Urothelium cell line (cell line): ENCODE data around the gene PCSK4.
"Not testable (repeated sequence)": the region's sequence is repeated elsewhere in the genome, so short reads cannot be mapped to it uniquely, and the experiment has no call there.

Source experiments
- DNase-seq: peaks from one replicate; pipeline ENCODE4 v3.0.0; 2011; ENCODE audit warnings: low spot score, mixed read lengths
- FAIRE-seq: peaks from 2 replicates; lab custom pipeline; 2011; peaks lifted over from hg19 to GRCh38; lab: Jason Lieb, UNC

PCSK4 gene

DNA sequence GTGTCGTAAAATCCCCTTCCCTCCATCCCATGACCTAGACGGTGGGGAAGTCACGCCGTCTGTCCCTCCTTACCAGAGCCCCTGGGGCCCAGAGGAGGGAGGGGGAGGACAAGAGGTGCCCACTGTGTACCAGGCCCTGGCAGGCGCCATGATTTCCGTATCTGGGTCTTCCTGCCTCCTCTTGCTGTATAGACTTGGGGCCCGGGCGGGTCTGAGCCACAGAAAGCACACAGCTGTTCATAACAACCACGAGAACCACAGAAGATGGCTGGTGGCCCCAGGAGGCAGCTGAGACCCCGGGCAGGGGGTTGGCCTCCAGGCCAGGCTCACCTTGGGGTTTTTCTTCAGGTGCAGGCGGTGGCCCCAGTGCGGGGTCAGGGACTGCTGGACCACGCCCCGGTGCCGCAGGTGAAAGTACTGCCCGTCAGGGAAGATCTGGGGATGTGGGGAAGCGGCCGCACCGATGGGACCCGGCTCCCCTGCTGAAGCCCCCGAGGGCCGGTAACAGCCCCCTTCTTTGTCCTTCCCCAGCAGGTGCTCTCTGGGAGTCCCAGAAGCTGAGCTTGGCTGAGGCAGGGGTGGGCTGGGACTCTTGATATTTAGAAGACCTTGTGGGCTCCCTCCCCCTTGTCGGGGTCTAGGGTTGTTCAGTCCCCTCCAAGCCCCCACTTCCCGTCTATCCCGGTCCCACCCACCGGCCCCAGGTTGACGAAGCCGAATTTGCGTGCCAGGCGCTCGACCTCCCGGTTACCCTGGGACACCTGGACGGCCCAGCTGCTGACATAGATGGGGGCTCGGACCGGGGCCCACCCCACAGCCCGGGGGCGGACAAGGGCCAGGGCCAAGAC, 463 bp downstream of the PCSK4 start:
- no peak for FAIRE-seq

GRCh38 chr19:1488282-1488601, 1.9 kb downstream of the PCSK4 start:
- FAIRE-seq (no peak), DNase-seq (no peak)

More for the DNA sequence above, 463 bp downstream of the PCSK4 start:
- DNase-seq = no peak

DNA sequence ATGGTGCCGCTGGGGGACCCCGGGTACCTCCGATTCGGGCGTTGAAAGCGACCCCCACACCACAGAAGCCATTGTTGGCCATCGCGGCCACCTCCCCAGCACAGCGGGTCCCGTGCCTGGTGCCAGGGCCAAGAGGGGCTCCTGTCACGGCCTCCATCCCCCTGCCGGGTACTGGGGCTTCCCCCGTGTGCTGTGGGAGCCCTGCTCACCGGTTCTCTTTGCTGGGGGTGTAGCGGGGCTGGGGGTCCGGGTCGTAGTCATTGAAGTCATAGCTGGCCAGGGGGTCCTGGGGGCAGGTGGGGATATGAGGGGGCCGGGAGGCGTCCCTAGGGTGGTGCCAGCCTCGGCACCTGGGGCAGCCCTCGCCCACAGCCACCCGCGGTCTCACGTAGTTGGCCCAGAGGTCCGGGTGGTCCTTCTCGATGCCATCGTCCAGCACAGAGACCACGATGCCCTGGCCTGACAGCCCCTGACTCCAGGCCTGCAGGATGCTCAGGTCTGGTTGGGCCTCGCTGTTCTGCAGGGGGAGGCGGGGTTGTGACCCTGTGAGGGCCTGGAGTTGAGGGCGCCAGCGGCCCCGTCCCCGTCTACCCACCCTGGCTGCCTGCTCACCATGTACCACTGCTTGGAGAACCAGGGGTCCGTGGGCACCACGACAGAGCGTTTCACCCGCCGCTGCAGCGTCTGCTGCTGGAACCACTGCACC, 2.4 kb downstream of the PCSK4 start:
- no peak for FAIRE-seq
- DNase-seq = no peak

- FAIRE-seq (no peak), DNase-seq (no peak)
These were observed 3.2 kb downstream of the PCSK4 start for GRCh38 chr19:1486720-1487575.

DNA sequence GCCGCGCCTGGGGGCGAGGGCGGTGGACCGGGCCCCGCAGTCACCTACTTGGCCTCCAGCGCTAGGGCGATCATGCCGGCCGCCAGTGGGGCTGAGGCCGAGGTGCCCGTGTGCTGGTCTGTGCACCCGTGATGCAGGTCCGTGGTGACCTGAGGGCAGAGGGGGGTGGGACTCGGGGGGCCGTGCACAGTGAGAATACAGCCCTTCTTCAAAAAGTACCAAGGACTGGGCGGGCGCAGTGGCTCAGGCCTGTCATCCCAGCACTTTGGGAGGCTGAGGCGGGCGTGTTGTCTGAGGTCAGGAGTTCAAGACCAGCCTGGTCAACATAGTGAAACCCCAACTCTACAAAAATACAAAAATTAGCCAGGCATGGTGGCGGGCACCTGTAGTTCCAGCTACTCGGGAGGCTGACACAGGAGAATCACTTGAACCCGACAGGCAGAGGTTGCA, 6.1 kb downstream of the PCSK4 start:
- DNase-seq (no peak), FAIRE-seq (no peak)

DNA sequence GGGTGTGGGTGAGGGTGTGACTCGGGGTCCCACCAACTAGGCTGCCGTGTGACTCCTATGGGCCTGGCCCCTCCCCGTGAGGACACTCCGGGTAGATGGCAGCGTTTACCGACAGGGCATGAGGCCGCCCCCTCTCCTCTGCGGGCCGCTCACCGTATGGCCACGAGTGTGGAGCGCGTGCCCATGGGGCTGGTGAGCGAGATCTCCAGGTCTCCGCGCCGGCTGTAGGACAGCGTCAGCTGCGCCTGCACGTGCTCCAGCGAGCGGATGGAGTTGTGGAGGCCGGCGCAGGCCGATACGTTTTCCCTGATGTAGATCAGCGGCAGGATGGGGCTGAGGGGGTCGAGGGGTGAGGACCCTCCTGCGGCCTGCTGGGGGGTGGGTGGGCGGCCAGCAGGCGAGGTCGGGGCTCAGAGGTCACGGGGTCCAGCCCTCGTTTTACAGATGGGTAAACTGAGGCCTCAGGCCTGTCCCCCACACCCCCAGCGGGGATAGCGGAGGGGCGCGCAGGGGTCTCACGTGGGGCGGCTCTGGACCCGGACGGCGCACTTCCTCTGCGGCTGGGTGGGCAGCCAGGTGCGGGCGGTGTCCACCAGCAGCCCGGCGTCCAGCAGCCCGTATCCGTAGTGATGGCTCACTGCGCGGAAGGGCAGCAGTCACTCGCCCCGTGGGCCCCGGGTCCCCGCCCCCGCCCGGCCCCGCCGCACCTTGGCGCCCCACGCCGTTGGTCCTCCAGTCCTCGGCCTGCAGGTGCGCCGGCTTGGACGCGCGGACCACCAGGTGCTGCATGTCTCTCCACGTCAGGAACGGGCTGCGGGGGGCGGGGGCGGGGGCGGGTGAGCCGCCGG, 6.8 kb downstream of the PCSK4 start:
- DNase-seq = no peak

DNA sequence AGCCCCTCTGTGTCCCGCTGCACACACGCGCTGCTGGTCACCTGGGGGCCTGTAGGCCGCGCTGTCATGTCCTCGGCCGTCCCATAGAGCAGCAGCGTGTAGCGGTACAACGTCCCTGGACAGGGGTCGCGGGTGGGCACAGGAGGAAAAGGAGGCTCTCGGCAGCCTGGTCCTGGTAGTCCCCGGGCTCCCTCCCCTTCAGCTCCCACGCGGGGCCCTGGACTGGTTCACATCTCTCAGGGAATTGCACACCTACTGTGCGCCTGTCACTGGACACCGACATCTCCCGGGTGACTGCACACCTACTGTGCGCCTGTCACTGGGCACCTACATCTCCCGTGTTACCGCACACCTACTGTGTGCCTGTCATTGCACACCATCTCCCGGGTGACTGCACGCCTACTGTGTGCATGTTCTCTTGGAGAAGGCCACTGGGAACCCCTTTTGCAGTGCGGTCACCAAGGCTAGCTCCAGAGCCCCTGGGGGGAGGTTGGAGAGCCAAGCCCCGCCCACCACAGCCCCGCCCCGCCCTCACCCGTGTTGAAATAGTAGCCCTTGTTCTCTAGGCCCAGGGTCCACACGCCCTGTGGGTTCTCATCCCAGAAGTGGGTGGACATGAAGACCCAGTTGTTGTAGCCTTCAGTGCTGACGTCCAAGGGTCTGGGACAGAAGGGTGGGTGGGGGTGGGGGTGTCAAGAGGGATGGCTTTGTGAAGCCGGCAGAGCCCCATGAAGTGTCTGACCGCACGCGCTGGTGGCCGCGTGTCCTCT, 7.6 kb downstream of the PCSK4 start:
- DNase-seq (no peak), FAIRE-seq (no peak)

More for the DNA sequence above, 6.8 kb downstream of the PCSK4 start:
- FAIRE-seq = no peak

DNA sequence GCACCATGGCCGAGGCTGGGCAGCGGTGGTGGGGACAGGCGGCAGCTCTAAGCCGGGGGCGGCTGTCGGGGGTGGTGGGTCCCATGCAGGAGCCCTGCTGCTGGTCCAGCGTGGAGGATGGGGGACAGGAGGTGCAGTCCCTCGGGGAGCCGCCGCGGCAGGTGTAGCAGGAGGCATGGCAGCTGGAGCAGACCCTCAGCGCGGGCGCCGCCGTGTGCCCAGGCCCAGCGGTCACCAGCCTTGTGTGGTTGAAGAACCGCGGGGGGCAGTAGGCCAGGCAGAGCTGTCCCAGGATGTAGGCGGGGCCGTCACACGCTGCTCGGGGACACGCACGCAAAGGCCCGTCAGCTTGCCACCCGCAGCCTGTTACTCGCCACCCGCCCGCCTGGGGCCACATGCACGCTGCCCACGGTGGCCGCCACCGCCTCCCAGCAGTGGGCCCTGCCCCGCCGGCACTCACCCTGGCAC, 8.2 kb downstream of the PCSK4 start:
- DNase-seq = no peak
- no peak for FAIRE-seq

DNA sequence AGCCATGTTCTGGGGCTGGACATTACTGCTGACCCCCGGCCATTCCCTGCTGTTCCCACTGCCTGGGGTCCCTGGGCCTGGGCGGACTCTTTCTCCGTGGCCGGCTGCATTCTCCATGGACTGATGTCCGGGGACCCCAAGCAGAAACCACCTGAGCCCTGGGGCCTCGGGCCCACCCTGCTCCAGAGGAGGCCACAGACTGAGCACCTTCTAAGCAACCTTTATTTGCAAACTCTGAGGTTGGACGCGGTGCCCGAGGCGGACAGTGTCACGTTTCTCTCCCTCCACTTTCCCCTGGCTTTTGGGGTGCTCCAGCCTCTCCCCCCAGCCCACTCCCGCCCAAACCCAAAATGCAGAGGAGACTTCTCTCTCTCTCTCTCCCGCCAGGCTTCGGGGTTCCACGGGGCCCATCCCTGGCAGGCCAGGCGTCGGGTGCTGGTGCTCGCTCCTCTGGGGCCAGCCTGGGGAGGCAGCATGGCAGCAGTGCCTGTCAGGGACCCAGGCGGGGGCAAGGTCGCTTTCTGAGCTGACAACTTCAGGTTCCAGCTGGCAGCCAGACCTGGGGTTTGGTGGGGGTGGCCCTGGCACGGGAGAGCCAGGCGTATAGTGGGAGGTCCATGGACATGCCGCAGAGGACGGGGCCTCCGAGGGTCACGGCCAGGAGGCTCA, 8.8 kb downstream of the PCSK4 start:
- DNase-seq (no peak), FAIRE-seq (no peak)

- FAIRE-seq = peak; percentile 84
- peak; percentile 90 for DNase-seq
These were observed 11.0 kb downstream of the PCSK4 start, which contains the start of gene C19orf25 for GRCh38 chr19:1478934-1479707. Gene C19orf25, minus strand, starts transcription at chr19:1479215. Its CDS starts 312 bp downstream, at chr19:1478903.

- FAIRE-seq = not testable (repeated sequence)
These were observed 13.1 kb downstream of the PCSK4 start for GRCh38 chr19:1477056-1477455.

GRCh38 chr19:1475751-1476437, 14.3 kb downstream of the PCSK4 start:
- FAIRE-seq = no peak
- DNase-seq = no peak

More at GRCh38 chr19:1477056-1477455, 13.1 kb downstream of the PCSK4 start:
- DNase-seq = not testable (repeated sequence)

DNA sequence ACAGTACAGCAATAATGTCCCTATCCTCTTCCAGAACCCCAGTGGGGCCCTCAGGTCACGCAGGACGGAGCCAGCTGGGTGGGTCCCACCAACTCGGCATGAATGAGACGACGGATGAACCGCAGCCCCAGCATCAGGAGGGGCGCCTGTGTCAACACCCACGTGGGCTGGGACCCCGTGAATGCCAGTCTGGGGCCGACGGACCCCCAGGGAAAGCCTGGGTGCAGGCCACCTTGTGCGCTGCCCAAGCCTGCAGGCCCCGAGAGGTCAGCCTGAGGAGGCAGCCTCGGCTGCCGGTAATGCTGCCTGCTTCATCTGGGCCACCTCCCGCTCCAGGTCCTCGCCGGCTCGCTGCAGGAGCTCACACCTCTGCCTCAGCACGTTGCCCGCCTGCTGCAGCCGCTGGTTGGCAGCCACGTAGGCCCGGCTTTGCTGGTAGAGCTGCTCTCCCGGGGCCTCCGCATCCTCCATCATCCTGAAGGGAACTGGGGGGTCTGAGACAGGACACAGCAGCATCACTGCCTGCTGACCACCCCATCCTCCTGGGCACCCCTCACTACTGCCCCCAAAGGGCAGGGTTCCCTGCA, 15.3 kb downstream of the PCSK4 start:
- FAIRE-seq (no peak), DNase-seq (no peak)

DNA sequence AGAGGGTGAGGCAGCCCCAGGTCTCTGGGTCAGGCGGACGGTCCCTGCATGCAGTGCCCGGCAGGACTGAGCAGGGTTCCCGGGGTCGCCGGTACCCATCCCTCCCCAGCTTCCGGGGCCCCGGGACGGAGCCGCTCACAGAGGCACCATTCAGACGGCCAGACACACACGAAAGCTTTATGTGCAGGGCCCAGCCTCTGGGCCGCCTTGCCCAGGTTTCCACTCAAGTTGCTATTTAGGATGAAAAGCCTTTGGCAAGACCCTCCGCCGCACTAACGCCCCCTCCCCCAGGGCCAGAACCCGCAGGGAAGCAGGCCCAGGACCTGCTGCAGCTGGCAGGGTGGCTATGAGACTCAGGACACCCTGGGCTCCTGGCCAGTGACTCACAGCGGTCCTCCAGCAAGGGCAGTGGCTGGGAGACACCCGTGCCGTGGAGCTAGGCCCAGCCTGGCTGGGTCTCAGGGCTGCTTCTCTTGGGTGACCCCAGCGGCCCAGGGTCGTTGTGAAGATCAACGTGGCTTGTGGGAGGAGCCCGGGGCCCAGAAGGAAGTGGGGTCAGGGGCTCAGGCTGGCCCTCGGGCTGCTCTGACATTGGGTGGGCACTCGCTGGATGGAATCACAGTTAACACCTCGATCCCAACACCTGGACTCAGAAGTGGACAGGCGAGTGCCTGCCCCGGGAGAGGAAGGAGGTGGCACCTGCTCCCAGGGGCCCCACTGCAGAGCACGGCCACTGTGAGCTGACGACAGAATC, 16.0 kb downstream of the PCSK4 start:
- no peak for DNase-seq
- FAIRE-seq = no peak

DNA sequence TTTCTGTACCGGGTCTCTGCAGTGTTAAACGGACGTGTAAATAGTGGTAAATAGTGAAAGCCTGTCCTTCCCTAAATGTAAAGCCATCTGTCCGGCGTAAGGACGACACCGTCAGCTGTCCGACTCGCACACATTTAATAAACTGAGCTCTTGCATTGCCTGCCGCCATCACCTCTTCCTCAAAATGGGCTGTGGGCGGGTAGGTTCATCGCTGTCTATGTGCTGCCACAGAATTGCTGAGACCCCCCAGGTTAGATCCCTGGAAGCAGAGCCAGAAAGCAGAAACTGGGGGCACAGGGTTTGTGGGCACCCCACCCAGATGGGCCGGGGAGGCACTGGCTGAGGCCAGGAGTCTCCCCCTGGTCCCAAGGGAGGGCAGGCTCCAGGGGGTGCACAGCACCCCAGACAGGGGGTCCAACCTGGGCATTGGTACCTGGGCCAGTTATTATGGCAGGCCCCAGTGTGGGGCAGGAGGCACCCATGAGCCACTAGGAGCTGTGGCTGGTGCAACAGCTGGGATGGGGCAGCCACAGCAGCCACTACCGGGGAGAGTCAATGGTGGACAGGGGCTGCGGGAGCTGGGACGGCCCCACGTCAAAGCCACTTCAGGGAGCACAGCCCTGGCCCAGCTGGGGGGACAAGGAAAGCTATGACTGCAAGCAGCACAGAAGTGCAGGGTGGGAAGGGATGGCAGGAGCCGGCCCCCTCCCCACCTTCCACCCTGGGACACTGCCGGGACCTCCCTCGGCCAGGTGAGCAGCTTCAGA, 16.9 kb downstream of the PCSK4 start:
- no peak for DNase-seq
- no peak for FAIRE-seq
